Mucosa of rectum (tissue), 2 donors: ENCODE measurements around the gene ACTC1.

Experiments used
- H3K27ac ChIP-seq, 2 donors: one replicate each; pipeline ENCODE4 v1.7.0; 2013; ENCODE audit warnings: inconsistent platforms in 2 of 2, low read depth in 2 of 2, low read length in 2 of 2
- H3K27me3 ChIP-seq, 2 donors: one replicate each; pipeline ENCODE4 v1.7.0; 2013; ENCODE audit warnings: low read length in 2 of 2; ENCODE audit not compliant: control insufficient read depth in 2 of 2, insufficient read depth in 2 of 2
- H3K36me3 ChIP-seq, 2 donors: one replicate each; pipeline ENCODE4 v1.7.0; 2013; ENCODE audit warnings: low read length in 2 of 2; ENCODE audit not compliant: control insufficient read depth in 2 of 2, insufficient read depth in 2 of 2
- H3K4me1 ChIP-seq, 2 donors: one replicate each; pipeline ENCODE4 v1.7.0; 2013; ENCODE audit warnings: low read length in 2 of 2, mild to moderate bottlenecking in 1 of 2; ENCODE audit not compliant: control insufficient read depth in 2 of 2, insufficient read depth in 2 of 2
- H3K4me3 ChIP-seq, 2 donors: one replicate each; pipeline ENCODE4 v1.7.0; 2013; ENCODE audit warnings: low read length in 2 of 2
- H3K9ac ChIP-seq, 2 donors: one replicate each; pipeline ENCODE4 v1.7.0; 2013; ENCODE audit warnings: low read length in 2 of 2, low read depth in 1 of 2, mild to moderate bottlenecking in 1 of 2
- H3K9me3 ChIP-seq, 2 donors: one replicate each; pipeline ENCODE4 v1.7.0; 2013; ENCODE audit warnings: low read length in 2 of 2; ENCODE audit not compliant: control insufficient read depth in 2 of 2
- donor health status: healthy.
- donor health status: Normal muscosa, but diverticular disease.

The ACTC1 gene

GRCh38 chr15:34783991-34784390 is 11.4 kb downstream of the ACTC1 start:
- H3K27me3 ChIP-seq = no peaks in the 10 kb centered on the region
- no peaks in the 10 kb centered on the region for H3K9me3 ChIP-seq
- H3K36me3 ChIP-seq = no peaks in the 10 kb centered on the region
- H3K4me1 ChIP-seq = no peaks in the 10 kb centered on the region
- no peak overlapping the region for H3K27ac ChIP-seq
- no peak overlapping the region for H3K4me3 ChIP-seq
- H3K9ac ChIP-seq = no peak overlapping the region

GRCh38 chr15:34783431-34783830 is 11.9 kb downstream of the ACTC1 start:
- no peak overlapping the region for H3K9ac ChIP-seq
- H3K27ac ChIP-seq = no peak overlapping the region
- no peaks in the 10 kb centered on the region for H3K27me3 ChIP-seq
- no peaks in the 10 kb centered on the region for H3K36me3 ChIP-seq
- no peaks in the 10 kb centered on the region for H3K4me1 ChIP-seq
- H3K4me3 ChIP-seq = no peak overlapping the region
- no peaks in the 10 kb centered on the region for H3K9me3 ChIP-seq

GRCh38 chr15:34782901-34783300 is 12.4 kb downstream of the ACTC1 start:
- H3K4me1 ChIP-seq = no peaks in the 10 kb centered on the region
- H3K36me3 ChIP-seq = no peaks in the 10 kb centered on the region
- no peaks in the 10 kb centered on the region for H3K9me3 ChIP-seq
- no peaks in the 10 kb centered on the region for H3K27me3 ChIP-seq
- H3K9ac ChIP-seq = no peak overlapping the region
- H3K4me3 ChIP-seq = no peak overlapping the region
- no peak overlapping the region for H3K27ac ChIP-seq

GRCh38 chr15:34780725-34781124 is 14.6 kb downstream of the ACTC1 start:
- Histone ChIP-seq H3K4me3 (no peak overlapping the region), H3K9ac (no peak overlapping the region), H3K27ac (no peak overlapping the region), H3K9me3 (no peaks in the 10 kb centered on the region), H3K27me3 (no peaks in the 10 kb centered on the region), H3K4me1 (no peaks in the 10 kb centered on the region), H3K36me3 (no peaks in the 10 kb centered on the region)

- H3K27me3 ChIP-seq = no peaks in the 10 kb centered on the region
- no peaks in the 10 kb centered on the region for H3K9me3 ChIP-seq
- H3K27ac ChIP-seq = no peak overlapping the region
- H3K9ac ChIP-seq = no peak overlapping the region
- no peaks in the 10 kb centered on the region for H3K4me1 ChIP-seq
- no peaks in the 10 kb centered on the region for H3K36me3 ChIP-seq
- H3K4me3 ChIP-seq = no peak overlapping the region
Measured at GRCh38 chr15:34776606-34777105, 18.7 kb downstream of the ACTC1 start.

GRCh38 chr15:34773917-34774316 is 21.4 kb downstream of the ACTC1 start:
- H3K36me3 ChIP-seq = no peaks in the 10 kb centered on the region
- H3K9ac ChIP-seq = no peak overlapping the region
- no peak overlapping the region for H3K27ac ChIP-seq
- H3K4me3 ChIP-seq = no peak overlapping the region
- H3K27me3 ChIP-seq = no peaks in the 10 kb centered on the region
- H3K4me1 ChIP-seq = no peaks in the 10 kb centered on the region
- no peaks in the 10 kb centered on the region for H3K9me3 ChIP-seq

GRCh38 chr15:34773013-34773412 is 22.3 kb downstream of the ACTC1 start:
- no peaks in the 10 kb centered on the region for H3K4me1 ChIP-seq
- H3K36me3 ChIP-seq = no peaks in the 10 kb centered on the region

GRCh38 chr15:34772312-34772711 is 23.0 kb downstream of the ACTC1 start:
- Histone ChIP-seq H3K9ac (no peak overlapping the region), H3K9me3 (no peaks in the 10 kb centered on the region), H3K36me3 (no peaks in the 10 kb centered on the region), H3K4me1 (no peaks in the 10 kb centered on the region), H3K27ac (no peak overlapping the region), H3K4me3 (no peak overlapping the region), H3K27me3 (no peaks in the 10 kb centered on the region)

More at GRCh38 chr15:34773013-34773412, 22.3 kb downstream of the ACTC1 start:
- no peak overlapping the region for H3K27ac ChIP-seq
- no peaks in the 10 kb centered on the region for H3K27me3 ChIP-seq
- H3K9ac ChIP-seq = no peak overlapping the region
- H3K4me3 ChIP-seq = no peak overlapping the region
- no peaks in the 10 kb centered on the region for H3K9me3 ChIP-seq

- H3K4me3 ChIP-seq = no peak overlapping the region
- H3K36me3 ChIP-seq = no peaks in the 10 kb centered on the region
- no peaks in the 10 kb centered on the region for H3K9me3 ChIP-seq
- no peak overlapping the region for H3K27ac ChIP-seq
- no peaks in the 10 kb centered on the region for H3K27me3 ChIP-seq
- no peak overlapping the region for H3K9ac ChIP-seq
- no peaks in the 10 kb centered on the region for H3K4me1 ChIP-seq
Measured at GRCh38 chr15:34769711-34770110, 25.6 kb downstream of the ACTC1 start.

- Histone ChIP-seq H3K4me3 (no peak overlapping the region), H3K4me1 (no peaks in the 10 kb centered on the region), H3K27me3 (no peaks in the 10 kb centered on the region), H3K36me3 (no peaks in the 10 kb centered on the region), H3K9me3 (no peaks in the 10 kb centered on the region), H3K9ac (no peak overlapping the region), H3K27ac (no peak overlapping the region)
Measured at GRCh38 chr15:34768530-34768929, 26.8 kb downstream of the ACTC1 start.

GRCh38 chr15:34765741-34766140 is 29.6 kb downstream of the ACTC1 start:
- Histone ChIP-seq H3K4me3 (no peak overlapping the region), H3K9me3 (no peaks in the 10 kb centered on the region), H3K36me3 (no peaks in the 10 kb centered on the region), H3K27me3 (no peaks in the 10 kb centered on the region), H3K4me1 (no peaks in the 10 kb centered on the region), H3K27ac (no peak overlapping the region), H3K9ac (no peak overlapping the region)
